Activated CD8-positive, alpha-beta memory T cell treated with anti-CD3 and anti-CD28 coated beads for 36 hours (primary cell): ENCODE results near the gene MAEA. TPM values are rescaled to one million over a fixed set of nuclear protein-coding genes. Genes with fewer than 3 reads are reported as not detected.

Experiments
- CTCF ChIA-PET: fragments of 350-600 bp; sonication (Branson Sonifier 250); formaldehyde crosslinking; loops from one replicate; lab custom pipeline; 2021; ENCODE audit warnings: antibody characterized with exemption; lab: Charles Lee
- POLR2A ChIA-PET: fragments of 350-600 bp; sonication (Branson Sonifier 250); formaldehyde crosslinking; loops from one replicate; lab custom pipeline; 2021; ENCODE audit warnings: antibody characterized with exemption; lab: Charles Lee
- total RNA-seq, 2 experiments: library from RNA; stranded (reverse); gene quantifications; one replicate each; pipeline ENCODE4 v1.2.3, GENCODE V29; 2021

MAEA gene
- total RNA-seq, 2 experiments from 2014 or later: 54.6 to 57.2 TPM

- CTCF ChIA-PET: no interaction called here
- POLR2A ChIA-PET: no interaction called here
These were observed 87.3 kb downstream of the MAEA start for GRCh38 chr4:1376841-1377605.

- ChIA-PET POLR2A (no interaction called here), CTCF (no interaction called here)
These were observed 88.0 kb downstream of the MAEA start for GRCh38 chr4:1377606-1378261.

DNA sequence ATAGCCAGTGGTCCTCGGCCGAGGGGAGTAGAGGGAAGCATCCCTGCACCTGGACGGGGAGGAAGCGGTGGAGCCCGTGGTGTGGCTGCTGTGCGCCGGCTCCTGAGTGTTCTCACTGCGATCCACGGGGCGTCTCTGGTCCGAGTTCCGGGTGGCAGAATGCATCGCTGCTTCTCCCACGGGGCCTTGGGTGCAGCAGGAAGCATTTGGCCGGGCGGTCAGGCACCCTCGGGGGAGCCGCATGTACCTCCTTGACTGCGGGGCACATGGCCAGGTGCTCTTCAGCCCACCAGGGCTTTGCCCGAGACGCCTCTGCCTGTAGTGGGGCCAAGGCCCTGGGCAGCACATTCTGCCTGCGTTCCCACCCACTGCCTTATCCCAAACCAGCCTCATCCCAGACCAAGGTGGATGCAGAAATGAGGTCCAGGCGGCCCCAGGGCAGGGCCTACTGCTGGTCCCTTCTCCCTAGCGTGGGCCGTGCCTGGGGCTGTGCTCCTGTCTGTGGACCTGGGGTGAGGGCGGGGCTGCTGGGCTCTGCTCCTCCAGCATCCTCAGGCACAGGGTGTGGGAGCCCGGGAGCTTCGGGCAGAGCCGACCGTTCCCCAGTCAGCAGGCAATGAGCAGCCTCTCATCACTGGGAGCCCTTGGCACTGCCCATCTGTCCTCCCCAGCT lies 89.0 kb downstream of the MAEA start:
- ChIA-PET CTCF (no interaction called here), POLR2A (no interaction called here)

- ChIA-PET POLR2A (no interaction called here), CTCF (no interaction called here)
These were observed 89.7 kb downstream of the MAEA start for GRCh38 chr4:1379351-1379781.

DNA sequence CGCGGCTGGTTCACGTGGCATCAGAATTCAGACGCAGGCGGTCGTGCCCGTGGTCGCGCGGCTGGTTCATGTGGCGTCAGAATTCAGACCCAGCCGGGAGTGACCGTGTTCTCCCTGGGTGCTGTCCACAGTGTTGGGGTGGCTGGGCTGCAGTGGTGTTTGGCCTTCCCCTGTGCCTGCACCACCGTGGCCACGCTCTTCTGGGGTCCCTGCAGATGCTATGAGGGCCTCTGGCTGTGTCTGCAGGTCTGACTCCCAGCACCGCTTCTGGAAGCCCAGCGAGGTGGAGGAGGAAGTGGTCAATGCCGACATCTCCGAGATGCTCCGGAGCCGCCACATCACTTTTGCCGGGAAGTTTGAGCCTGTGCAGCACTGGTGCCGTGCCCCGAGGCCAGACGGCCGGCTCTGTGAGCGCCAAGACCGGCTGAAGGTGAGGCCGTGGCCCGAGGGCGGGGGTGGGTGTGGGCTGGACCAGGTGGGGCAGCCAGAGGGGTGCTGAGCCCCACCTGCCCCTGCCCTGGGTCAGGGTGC lies 90.2 kb downstream of the MAEA start:
- CTCF ChIA-PET: no interaction called here
- POLR2A ChIA-PET: no interaction called here

GRCh38 chr4:1380368-1381151 lies 90.9 kb downstream of the MAEA start:
- ChIA-PET POLR2A (no interaction called here), CTCF (no interaction called here)

- POLR2A ChIA-PET: no interaction called here
- CTCF ChIA-PET: no interaction called here
These were observed 91.5 kb downstream of the MAEA start for GRCh38 chr4:1381181-1381621.

GRCh38 chr4:1381944-1382541 lies 92.4 kb downstream of the MAEA start:
- ChIA-PET POLR2A (no interaction called here), CTCF (no interaction called here)

GRCh38 chr4:1382776-1383727 lies 93.4 kb downstream of the MAEA start:
- CTCF ChIA-PET: no interaction called here
- POLR2A ChIA-PET: no interaction called here

DNA sequence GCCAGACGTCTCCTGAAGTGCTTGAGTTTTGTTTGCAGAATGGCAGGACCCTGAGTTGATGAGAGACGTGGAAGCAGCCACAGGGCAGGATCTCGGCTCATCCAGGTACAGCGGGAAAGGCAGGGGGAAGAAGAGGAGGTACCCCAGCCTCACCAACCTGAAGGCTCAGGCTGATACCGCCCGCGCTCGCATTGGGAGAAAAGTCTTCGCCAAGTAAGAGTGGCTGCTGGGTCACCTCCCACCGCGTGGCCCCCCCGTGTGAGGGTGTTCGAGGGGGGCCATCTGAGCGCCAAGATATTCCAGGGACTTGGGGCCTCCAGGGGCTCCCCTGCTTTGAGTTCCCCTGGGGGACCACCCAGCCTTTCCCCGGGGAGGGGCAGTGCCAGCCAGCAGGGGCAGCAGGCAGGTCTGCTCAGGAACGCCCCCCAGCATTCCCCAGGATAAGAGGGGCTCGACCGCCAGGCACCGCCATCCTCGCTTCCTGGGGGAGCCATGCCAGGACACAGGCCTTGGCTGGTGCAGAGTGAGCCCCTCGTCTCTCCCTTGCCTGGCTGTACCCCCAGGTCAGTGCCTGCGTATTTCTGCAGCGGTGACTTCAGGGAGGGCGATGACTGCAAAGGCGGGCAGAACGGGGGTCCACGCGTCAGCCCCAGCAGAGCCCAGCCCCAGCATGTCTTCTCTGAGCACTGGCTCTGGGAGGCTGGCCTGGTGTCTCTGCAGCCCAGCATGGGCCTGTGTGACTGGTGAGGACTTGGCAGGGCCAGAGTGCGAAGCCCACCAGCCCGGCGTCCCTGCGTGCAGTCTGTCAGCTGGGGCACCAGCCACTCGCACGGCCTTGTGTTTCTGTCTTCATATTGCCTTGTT lies 94.3 kb downstream of the MAEA start:
- CTCF ChIA-PET: no interaction called here
- POLR2A ChIA-PET: no interaction called here

DNA sequence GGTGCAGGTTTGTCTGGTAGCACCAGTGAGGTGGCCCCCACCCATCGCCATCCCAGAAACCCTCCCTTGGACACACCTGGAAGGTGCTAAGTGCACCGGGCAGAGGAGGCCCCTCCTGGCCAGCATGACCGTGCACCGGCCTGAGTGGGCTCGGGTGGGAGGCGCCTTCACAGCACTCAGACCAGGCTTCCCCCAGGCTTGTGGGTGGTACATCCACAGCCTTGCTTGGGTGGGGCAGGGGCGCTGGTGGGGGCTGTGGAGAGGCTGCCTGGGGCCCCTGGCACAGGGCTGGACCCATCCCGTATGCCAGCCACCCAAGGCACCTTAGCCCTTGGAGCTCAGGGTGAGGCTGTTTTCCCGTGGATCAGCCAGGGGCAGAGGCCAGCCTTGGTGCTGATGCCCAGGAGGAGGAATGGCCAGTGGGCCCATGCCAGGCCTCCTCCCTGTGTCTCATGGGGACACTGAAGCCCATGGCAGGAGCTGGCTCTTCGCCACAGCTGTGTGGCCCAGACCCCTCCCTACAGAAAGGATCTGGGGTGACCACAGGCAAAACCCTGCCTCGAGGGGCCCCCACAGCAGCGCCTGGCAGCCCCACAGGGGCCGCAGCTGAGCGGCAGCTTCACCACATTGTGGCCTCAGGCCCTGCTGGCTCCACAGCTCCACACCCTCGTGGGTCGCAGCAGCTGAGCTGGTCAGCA lies 95.1 kb downstream of the MAEA start:
- ChIA-PET POLR2A (no interaction called here), CTCF (no interaction called here)

GRCh38 chr4:1385373-1386340 lies 96.0 kb downstream of the MAEA start:
- POLR2A ChIA-PET: no interaction called here
- CTCF ChIA-PET: no interaction called here
